Effector memory CD8-positive, alpha-beta T cell (primary cell): ENCODE measurements around the gene ZNF485.

Experiments used
- ATAC-seq: fragments of 150-1000 bp; cut with Tn5 transposase; replicated peaks from 2 replicates; pipeline ENCODE4 v1.10.0; 2021; ENCODE audit warnings: mild to moderate bottlenecking, moderate library complexity
- DNase-seq, 3 experiments: peaks; one replicate each; pipeline ENCODE4 v3.0.0; 2021
- H3K27ac Mint-ChIP-seq, 2 donors: one replicate each; pipeline ENCODE4 v1.8.0; 2022; ENCODE audit warnings: mild to moderate bottlenecking in 2 of 2, mixed read lengths in 2 of 2, moderate library complexity in 2 of 2
- H3K27me3 Mint-ChIP-seq, 2 donors: one replicate each; pipeline ENCODE4 v1.8.0; 2022; ENCODE audit warnings: mixed read lengths in 2 of 2
- H3K36me3 Mint-ChIP-seq: one replicate; pipeline ENCODE4 v1.8.0; 2022; ENCODE audit warnings: mild to moderate bottlenecking, moderate library complexity, mixed read lengths; ENCODE audit not compliant: insufficient read depth
- H3K4me1 Mint-ChIP-seq, 2 donors: one replicate each; pipeline ENCODE4 v1.8.0; 2022; ENCODE audit warnings: low read depth in 2 of 2, mixed read lengths in 2 of 2
- H3K4me3 Mint-ChIP-seq, 2 donors: one replicate each; pipeline ENCODE4 v1.8.0; 2022; ENCODE audit warnings: mild to moderate bottlenecking in 2 of 2, mixed read lengths in 2 of 2, moderate library complexity in 2 of 2
- H3K9me3 Mint-ChIP-seq, 2 donors: one replicate each; pipeline ENCODE4 v1.8.0; 2022; ENCODE audit warnings: mixed read lengths in 2 of 2

The ZNF485 gene

GRCh38 chr10:43658227-43658626 lies 52.0 kb downstream of the ZNF485 start:
- ATAC-seq: no peak
- H3K36me3 Mint-ChIP-seq: no peaks in the 10 kb centered on the region

DNA sequence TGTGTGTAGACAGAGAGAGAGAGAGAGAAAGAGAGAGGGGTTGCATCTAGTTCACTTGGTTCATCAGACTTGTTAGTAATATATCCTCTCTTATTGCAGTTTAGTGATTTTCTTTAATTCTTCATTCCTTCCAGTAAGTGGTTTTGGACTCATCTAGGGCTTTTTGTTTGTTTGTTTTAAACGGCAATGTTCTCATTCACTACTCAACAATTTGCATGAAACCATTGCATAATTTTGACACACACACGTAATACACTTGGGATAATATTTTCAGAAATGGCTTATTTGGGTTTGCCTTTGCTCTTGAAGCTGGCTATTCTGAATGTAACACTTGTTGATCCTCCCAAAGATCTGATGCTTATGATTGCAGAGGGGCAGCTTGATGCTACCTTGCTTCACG lies 58.8 kb downstream of the ZNF485 start:
- no peaks in the 10 kb centered on the region for H3K4me1 Mint-ChIP-seq
- DNase-seq (no peak), ATAC-seq (no peak)
- H3K27me3 Mint-ChIP-seq: peaks cover 20 to 48% of the 10 kb centered on the region in 2 donors
- no peak overlapping the region for H3K4me3 Mint-ChIP-seq
- peaks cover 0 to 4% of the 10 kb centered on the region in 2 donors for H3K9me3 Mint-ChIP-seq
- no peak overlapping the region for H3K27ac Mint-ChIP-seq
- H3K36me3 Mint-ChIP-seq: peaks cover 4% of the 10 kb centered on the region

More at GRCh38 chr10:43658227-43658626, 52.0 kb downstream of the ZNF485 start:
- H3K27me3 Mint-ChIP-seq: peaks cover 18 to 47% of the 10 kb centered on the region in 2 donors
- no peak overlapping the region for H3K4me3 Mint-ChIP-seq
- H3K27ac Mint-ChIP-seq: no peak overlapping the region
- H3K9me3 Mint-ChIP-seq: peaks cover 0 to 2% of the 10 kb centered on the region in 2 donors
- DNase-seq: no peak
- H3K4me1 Mint-ChIP-seq: no peaks in the 10 kb centered on the region

GRCh38 chr10:43666552-43666951 lies 60.3 kb downstream of the ZNF485 start:
- Mint-ChIP-seq H3K9me3 (peaks cover 0 to 4% of the 10 kb centered on the region in 2 donors), H3K36me3 (peaks cover 4% of the 10 kb centered on the region), H3K4me3 (no peak overlapping the region), H3K27ac (no peak overlapping the region), H3K27me3 (peaks cover 29 to 58% of the 10 kb centered on the region in 2 donors), H3K4me1 (no peaks in the 10 kb centered on the region)
- DNase-seq (no peak), ATAC-seq (no peak)

DNA sequence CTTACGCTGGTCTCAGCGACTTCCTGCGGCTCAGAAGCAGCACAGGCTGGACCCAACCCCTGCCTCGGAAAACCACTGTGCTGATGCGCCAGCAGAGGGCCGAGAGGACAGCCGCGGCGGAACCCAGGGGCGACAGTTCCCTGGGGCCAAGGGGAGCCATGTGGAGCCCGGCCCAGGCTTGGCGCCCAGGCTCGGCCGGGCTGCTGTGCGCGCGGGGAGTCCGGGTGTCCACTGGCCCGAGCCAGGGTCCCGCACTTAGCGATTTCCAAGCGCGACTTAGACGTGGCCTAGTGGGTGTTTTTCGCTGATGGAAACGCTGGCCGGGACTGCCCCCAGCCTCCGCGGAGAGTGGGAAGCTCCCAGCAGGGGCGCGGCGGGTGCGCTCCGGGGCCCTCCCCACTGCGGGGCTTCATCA lies 61.1 kb downstream of the ZNF485 start:
- H3K27me3 Mint-ChIP-seq: peaks cover 32 to 62% of the 10 kb centered on the region in 2 donors
- DNase-seq (no peak), ATAC-seq (no peak)
- H3K4me1 Mint-ChIP-seq: no peaks in the 10 kb centered on the region
- H3K9me3 Mint-ChIP-seq: peaks cover 0 to 4% of the 10 kb centered on the region in 2 donors
- no peak overlapping the region for H3K27ac Mint-ChIP-seq
- peaks cover 4% of the 10 kb centered on the region for H3K36me3 Mint-ChIP-seq
- H3K4me3 Mint-ChIP-seq: no peak overlapping the region
